ENCODE results near the gene CNDP2.

Gene CNDP2

GRCh38 chr18:74551452-74551851 lies 55.3 kb downstream of the CNDP2 start:
- Histone ChIP-seq H2AFZ (ENCODE audit: low read length) (peak overlapping the region; percentile 19; the same call in 1 of the 2 replicates), H3K4me2 (ENCODE audit: low read depth, low read length) (no peak overlapping the region), H3K9ac (ENCODE audit: low read length) (no peak overlapping the region), H4K20me1 (ENCODE audit: insufficient read depth, low read length) (no peaks in the 10 kb centered on the region), H3K9me3 (replicated peaks; ENCODE audit: insufficient read depth, low read length) (no peaks in the 10 kb centered on the region), H3K79me2 (ENCODE audit: low read length) (no peaks in the 10 kb centered on the region), H3K4me3 (ENCODE audit: low read length) (no peak overlapping the region), H3K9me2 (replicated peaks; ENCODE audit: insufficient read depth, low read length) (no peaks in the 10 kb centered on the region), H3F3A (ENCODE audit: insufficient read depth, low read length) (no peaks in the 10 kb centered on the region), H3K4me1 (ENCODE audit: low read length) (peaks cover 6% of the 10 kb centered on the region), H3K27ac (ENCODE audit: low read length) (no peak overlapping the region), H3K27me3 (replicated peaks; ENCODE audit: insufficient read depth, low read length) (no peaks in the 10 kb centered on the region), H3K36me3 (replicated peaks; ENCODE audit: insufficient read depth, low read length) (no peaks in the 10 kb centered on the region)
- no peak for TF ChIP-seq CTCF (IDR thresholded peaks at IDR 0.05; ENCODE audit: low read length)
- no peak for TF ChIP-seq EZH2 (optimal IDR thresholded peaks at IDR 0.05; ENCODE audit: low read depth, low read length)
- TF ChIP-seq EZH2phosphoT487 (IDR thresholded peaks at IDR 0.05; ENCODE audit: low read length) = no peak
- no peak for DNase-seq

- peaks cover 6% of the 10 kb centered on the region for H3K4me1 ChIP-seq (ENCODE audit: low read length)
- no peak overlapping the region for H3K9ac ChIP-seq (ENCODE audit: low read length)
- no peaks in the 10 kb centered on the region for H3K9me3 ChIP-seq (replicated peaks; ENCODE audit: insufficient read depth, low read length)
- no peaks in the 10 kb centered on the region for H3K27me3 ChIP-seq (replicated peaks; ENCODE audit: insufficient read depth, low read length)
- DNase-seq = peak; percentile 85
- no peak for TF ChIP-seq EZH2 (optimal IDR thresholded peaks at IDR 0.05; ENCODE audit: low read depth, low read length)
- peak; percentile 79 for TF ChIP-seq CTCF (IDR thresholded peaks at IDR 0.05; ENCODE audit: low read length)
- H3K4me2 ChIP-seq (ENCODE audit: low read depth, low read length) = no peak overlapping the region
- H3K4me3 ChIP-seq (ENCODE audit: low read length) = no peak overlapping the region
- no peaks in the 10 kb centered on the region for H3K36me3 ChIP-seq (replicated peaks; ENCODE audit: insufficient read depth, low read length)
- no peaks in the 10 kb centered on the region for H3F3A ChIP-seq (ENCODE audit: insufficient read depth, low read length)
- H3K9me2 ChIP-seq (replicated peaks; ENCODE audit: insufficient read depth, low read length) = no peaks in the 10 kb centered on the region
- no peaks in the 10 kb centered on the region for H4K20me1 ChIP-seq (ENCODE audit: insufficient read depth, low read length)
- no peaks in the 10 kb centered on the region for H3K79me2 ChIP-seq (ENCODE audit: low read length)
- peak overlapping the region; percentile 19; the same call in 1 of the 2 replicates for H2AFZ ChIP-seq (ENCODE audit: low read length)
- H3K27ac ChIP-seq (ENCODE audit: low read length) = no peak overlapping the region
Measured at GRCh38 chr18:74551936-74552555, 55.9 kb downstream of the CNDP2 start.

GRCh38 chr18:74556126-74556525 lies 60.0 kb downstream of the CNDP2 start:
- no peak overlapping the region for H3K4me2 ChIP-seq (ENCODE audit: low read depth, low read length)
- no peaks in the 10 kb centered on the region for H3K27me3 ChIP-seq (replicated peaks; ENCODE audit: insufficient read depth, low read length)
- no peaks in the 10 kb centered on the region for H3K9me3 ChIP-seq (replicated peaks; ENCODE audit: insufficient read depth, low read length)
- H3K79me2 ChIP-seq (ENCODE audit: low read length) = no peaks in the 10 kb centered on the region
- H3K27ac ChIP-seq (ENCODE audit: low read length) = no peak overlapping the region
- no peak overlapping the region for H2AFZ ChIP-seq (ENCODE audit: low read length)
- H3K9ac ChIP-seq (ENCODE audit: low read length) = no peak overlapping the region
- H3K4me1 ChIP-seq (ENCODE audit: low read length) = no peaks in the 10 kb centered on the region
- H3K4me3 ChIP-seq (ENCODE audit: low read length) = no peak overlapping the region
- H4K20me1 ChIP-seq (ENCODE audit: insufficient read depth, low read length) = no peaks in the 10 kb centered on the region
- TF ChIP-seq EZH2 (optimal IDR thresholded peaks at IDR 0.05; ENCODE audit: low read depth, low read length) (no peak), EZH2phosphoT487 (IDR thresholded peaks at IDR 0.05; ENCODE audit: low read length) (no peak), CTCF (IDR thresholded peaks at IDR 0.05; ENCODE audit: low read length) (no peak)
- no peaks in the 10 kb centered on the region for H3K36me3 ChIP-seq (replicated peaks; ENCODE audit: insufficient read depth, low read length)
- no peak for DNase-seq
- H3F3A ChIP-seq (ENCODE audit: insufficient read depth, low read length) = no peaks in the 10 kb centered on the region
- H3K9me2 ChIP-seq (replicated peaks; ENCODE audit: insufficient read depth, low read length) = no peaks in the 10 kb centered on the region

All from MM.1S (cell line).